ENCODE measurements around the gene SERPINI1. TPM values are rescaled to one million over a fixed set of nuclear protein-coding genes. Genes with fewer than 3 reads are reported as not detected.
A peak's percentile ranks its signal among the peaks of the same experiment; 100 is the strongest.
"Not testable (repeated sequence)": the region's sequence is repeated elsewhere in the genome, so short reads cannot be mapped to it uniquely, and the experiment has no call there.

SERPINI1 gene
- polyA plus RNA-seq, 6 donors from 2014 or later = 35.3 to 61.8 (median 47.0) TPM

DNA sequence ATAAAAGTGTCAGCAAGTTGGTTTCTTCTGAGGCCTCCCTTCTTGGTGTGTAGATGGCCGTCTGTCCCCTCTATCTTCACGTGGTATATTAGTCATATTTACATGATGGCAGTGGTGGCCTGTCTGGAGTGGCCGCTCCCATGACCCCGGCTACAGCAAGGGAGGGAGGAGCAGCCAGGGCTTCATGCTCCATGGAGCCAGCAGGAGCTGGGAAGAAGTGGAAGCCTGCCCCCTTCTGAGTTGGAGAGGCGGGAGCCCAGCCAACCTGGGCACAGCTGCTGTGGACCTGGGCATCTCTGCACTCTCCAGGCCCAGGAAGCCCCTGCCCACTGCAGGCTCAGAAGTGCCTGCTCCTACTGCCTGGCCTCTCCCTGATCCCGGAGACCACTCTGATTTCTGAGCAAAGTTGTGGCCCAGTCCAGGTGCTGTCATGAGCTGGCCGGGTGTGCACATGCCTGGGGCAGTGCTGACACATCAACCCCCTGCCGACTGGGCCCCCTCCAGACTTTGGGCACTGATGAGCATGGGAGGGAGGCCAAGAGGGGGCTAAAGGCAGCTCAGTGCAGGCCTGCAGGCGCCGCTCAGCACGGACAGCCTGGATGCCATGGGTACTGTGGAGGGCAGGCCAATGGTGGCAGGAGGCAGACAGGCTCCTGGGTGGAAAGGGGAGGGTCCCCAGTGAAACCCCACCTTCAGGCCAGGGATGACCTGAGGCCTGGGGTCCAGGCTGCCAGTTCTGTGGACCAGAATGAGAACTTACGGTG, 84.8 kb downstream of the SERPINI1 start:
- Mint-ChIP-seq H3K27ac (peak overlapping the region in 1 of 6 donors; percentile 61), H3K27me3 (no peaks in the 10 kb centered on the region), H3K4me3 (no peak overlapping the region), H3K36me3 (peaks cover 7 to 16% of the 10 kb centered on the region in 2 donors), H3K9me3 (no peaks in the 10 kb centered on the region), H3K4me1 (peaks cover 2 to 8% (median 5%) of the 10 kb centered on the region in 3 donors)
- no peak for ATAC-seq (ENCODE audit: low read depth in 2 of 2)
- DNase-seq = no peak

DNA sequence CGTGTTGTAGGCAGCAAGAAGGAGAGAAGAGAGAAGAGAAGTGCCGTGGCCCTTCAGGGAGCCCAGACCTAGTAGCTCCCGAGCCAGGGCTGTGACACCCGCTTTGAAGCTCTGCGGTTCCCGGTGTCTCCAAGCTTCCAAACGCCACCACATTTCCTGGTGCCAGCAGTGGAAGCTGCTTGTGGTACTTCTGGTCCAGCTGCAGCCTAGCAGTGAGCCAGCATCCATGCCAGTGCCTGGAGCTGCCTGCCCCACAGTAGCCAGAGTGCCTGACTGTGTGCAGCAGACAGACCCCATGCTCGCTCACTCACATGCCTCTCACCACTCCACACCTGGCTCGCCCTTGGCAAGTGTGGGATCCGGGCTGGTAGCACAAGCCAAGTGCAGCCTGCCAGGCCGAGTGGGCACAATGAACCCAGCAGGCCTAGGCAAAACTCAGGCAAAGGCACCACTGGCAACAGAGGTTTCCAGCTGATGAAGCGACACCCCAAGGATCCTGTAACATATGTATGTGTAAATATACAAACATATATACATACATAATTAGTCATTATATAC, 85.8 kb downstream of the SERPINI1 start:
- H3K4me1 Mint-ChIP-seq = peaks cover 2 to 8% (median 5%) of the 10 kb centered on the region in 3 donors
- H3K9me3 Mint-ChIP-seq = no peaks in the 10 kb centered on the region
- H3K36me3 Mint-ChIP-seq = peaks cover 7 to 15% of the 10 kb centered on the region in 2 donors
- H3K27ac Mint-ChIP-seq = peak overlapping the region in 1 of 6 donors; percentile 76
- no peak overlapping the region for H3K4me3 Mint-ChIP-seq
- DNase-seq (no peak), ATAC-seq (ENCODE audit: low read depth in 2 of 2) (no peak)
- no peaks in the 10 kb centered on the region for H3K27me3 Mint-ChIP-seq

DNA sequence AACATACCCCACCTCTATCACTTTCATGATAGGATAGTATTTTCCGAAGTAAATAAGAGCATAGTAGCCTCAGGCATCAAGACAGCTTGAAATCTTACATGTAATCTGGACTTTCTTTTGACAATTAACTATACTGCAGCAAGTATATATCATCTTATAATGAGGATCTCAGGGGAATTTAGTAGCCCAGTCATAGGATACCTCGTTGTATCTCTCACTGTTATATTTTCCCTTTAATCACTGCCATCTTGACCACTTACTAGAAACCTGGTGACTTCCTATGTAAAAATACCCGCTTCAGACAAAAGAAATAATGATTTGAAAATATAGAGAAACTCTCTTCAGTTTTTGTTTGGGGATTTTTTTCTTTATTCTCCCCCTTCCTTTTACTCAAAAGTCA, 88.2 kb downstream of the SERPINI1 start:
- ATAC-seq (ENCODE audit: low read depth in 2 of 2) = no peak

DNA sequence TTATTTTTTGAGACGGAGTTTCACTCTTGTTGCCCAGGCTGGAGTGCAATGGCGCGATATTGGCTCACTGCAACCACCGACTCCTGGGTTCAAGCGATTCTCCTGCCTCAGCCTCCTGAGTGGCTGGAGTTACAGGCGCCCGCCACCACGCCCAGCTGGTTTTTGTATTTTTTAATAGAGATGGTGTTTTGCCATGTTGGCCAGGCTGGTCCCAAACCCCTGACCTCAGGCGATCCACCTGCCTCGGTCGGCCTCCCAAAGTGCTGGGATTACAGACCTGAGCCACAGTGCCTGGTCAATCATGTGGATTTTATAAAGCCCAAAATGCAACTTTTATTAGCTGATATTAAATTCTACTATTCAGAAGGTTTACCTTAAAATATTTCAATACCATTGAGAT, 92.1 kb downstream of the SERPINI1 start:
- ATAC-seq (ENCODE audit: low read depth in 2 of 2); H3K27me3 Mint-ChIP-seq; H3K4me3 Mint-ChIP-seq; H3K27ac Mint-ChIP-seq; H3K9me3 Mint-ChIP-seq; H3K36me3 Mint-ChIP-seq; DNase-seq: not testable (repeated sequence)
- peaks cover 18 to 37% (median 35%) of the 10 kb centered on the region in 3 donors for H3K4me1 Mint-ChIP-seq

More for the DNA sequence above, 88.2 kb downstream of the SERPINI1 start:
- no peaks in the 10 kb centered on the region for H3K9me3 Mint-ChIP-seq
- H3K27me3 Mint-ChIP-seq = no peaks in the 10 kb centered on the region
- no peak for DNase-seq
- H3K27ac Mint-ChIP-seq = peak overlapping the region in 1 of 6 donors; percentile 47
- H3K36me3 Mint-ChIP-seq = peaks cover 6 to 7% of the 10 kb centered on the region in 2 donors
- H3K4me1 Mint-ChIP-seq = peaks cover 5 to 8% (median 7%) of the 10 kb centered on the region in 3 donors
- no peak overlapping the region for H3K4me3 Mint-ChIP-seq

DNA sequence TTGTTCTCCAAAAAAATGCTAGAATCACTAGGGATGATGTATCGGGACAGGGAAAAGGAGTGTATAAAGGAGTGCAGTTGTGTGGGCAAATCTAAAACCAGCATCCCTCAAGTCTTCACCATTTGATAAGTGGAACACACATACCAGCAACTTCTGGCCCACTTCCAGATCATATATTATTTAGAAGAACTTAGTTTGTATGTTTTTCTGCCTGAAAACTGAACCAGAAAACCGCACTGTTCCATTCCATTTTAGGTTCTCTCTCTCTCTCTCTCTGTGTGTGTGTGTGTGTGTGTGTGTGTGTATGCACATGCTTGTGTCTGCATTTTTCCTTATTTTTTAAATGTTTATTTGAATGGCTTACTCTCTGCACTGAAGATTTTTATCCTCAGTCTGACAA, 93.5 kb downstream of the SERPINI1 start:
- no peaks in the 10 kb centered on the region for H3K9me3 Mint-ChIP-seq
- no peaks in the 10 kb centered on the region for H3K27me3 Mint-ChIP-seq
- no peaks in the 10 kb centered on the region for H3K36me3 Mint-ChIP-seq
- ATAC-seq (ENCODE audit: low read depth in 2 of 2) = peak in 1 of 2 donors; percentile 24
- H3K4me3 Mint-ChIP-seq = peak overlapping the region; percentile 10 to 87 (median 59)
- peak overlapping the region; percentile 72 to 97 (median 96) for H3K27ac Mint-ChIP-seq
- peak; percentile 29 for DNase-seq
- peaks cover 18 to 37% (median 35%) of the 10 kb centered on the region in 3 donors for H3K4me1 Mint-ChIP-seq

DNA sequence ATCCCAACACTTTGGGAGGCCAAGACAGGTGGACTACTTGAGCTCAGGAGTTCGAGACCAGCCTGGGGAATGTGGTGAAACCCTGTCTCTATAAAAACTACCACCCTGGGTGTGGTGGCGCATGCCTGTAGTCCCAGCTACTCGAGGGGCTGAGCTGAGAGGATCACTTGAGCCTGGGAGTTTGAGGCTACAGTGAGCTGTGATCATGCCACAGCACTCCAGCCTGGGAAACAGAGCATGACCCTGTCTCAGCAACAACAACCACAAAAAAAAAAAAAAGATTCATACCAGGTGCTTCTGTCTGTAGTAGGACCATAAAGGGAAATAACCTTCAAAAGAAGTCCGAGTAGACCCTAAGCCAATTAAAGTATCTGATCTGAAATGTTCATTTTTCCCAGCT, 94.5 kb downstream of the SERPINI1 start:
- no peaks in the 10 kb centered on the region for H3K36me3 Mint-ChIP-seq
- peaks cover 14 to 36% (median 30%) of the 10 kb centered on the region in 3 donors for H3K4me1 Mint-ChIP-seq
- H3K27me3 Mint-ChIP-seq = no peaks in the 10 kb centered on the region
- peak overlapping the region; percentile 56 to 88 (median 81) for H3K4me3 Mint-ChIP-seq
- peak overlapping the region; percentile 72 to 97 (median 92) for H3K27ac Mint-ChIP-seq
- DNase-seq (peak; percentile 61), ATAC-seq (ENCODE audit: low read depth in 2 of 2) (peak; percentile 94 to 96)
- H3K9me3 Mint-ChIP-seq = no peaks in the 10 kb centered on the region

DNA sequence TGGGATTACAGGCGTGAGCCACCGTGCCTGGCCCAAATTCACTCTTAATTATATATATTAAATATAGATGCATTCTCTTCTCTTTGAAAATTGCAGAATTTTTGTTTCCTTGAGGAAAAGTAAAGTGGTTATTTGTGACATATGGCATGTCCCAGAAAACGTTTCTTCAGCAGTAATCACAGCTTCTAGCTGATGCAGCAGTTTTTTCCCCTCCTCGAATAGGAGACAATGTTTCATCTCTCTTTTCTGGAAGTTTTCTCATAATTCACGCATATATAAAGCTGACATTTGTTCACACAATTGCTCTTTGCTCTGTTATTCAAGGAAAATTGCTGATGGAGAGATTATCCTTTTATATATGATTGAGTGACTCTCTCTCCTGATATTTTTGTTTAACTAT, 99.8 kb downstream of the SERPINI1 start:
- Mint-ChIP-seq H3K9me3 (no peaks in the 10 kb centered on the region), H3K4me1 (peaks cover 5 to 27% (median 12%) of the 10 kb centered on the region in 3 donors), H3K36me3 (no peaks in the 10 kb centered on the region), H3K27ac (no peak overlapping the region), H3K27me3 (no peaks in the 10 kb centered on the region), H3K4me3 (no peak overlapping the region)
- no peak for DNase-seq
- ATAC-seq (ENCODE audit: low read depth in 2 of 2) = no peak

DNA sequence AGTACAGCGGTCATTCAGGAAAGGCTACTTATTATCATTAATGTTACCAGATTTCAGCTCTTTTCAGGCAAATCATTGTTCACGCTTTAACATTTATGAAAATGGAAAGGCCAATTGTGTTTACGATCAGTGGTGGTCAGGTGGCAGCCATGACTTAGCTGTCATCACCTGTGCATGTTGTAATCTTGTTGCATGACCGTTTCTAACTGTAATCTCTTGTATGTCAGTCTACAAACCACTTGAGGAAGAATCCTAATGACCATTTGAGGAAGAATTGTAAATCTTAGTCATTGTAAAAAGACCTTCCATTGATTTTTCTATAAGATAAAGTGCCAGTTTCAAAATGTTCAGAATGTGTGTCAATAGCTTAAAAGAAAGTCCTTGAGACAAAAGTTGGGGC, 100.4 kb downstream of the SERPINI1 start:
- H3K9me3 Mint-ChIP-seq = no peaks in the 10 kb centered on the region
- no peak overlapping the region for H3K4me3 Mint-ChIP-seq
- DNase-seq (no peak), ATAC-seq (ENCODE audit: low read depth in 2 of 2) (no peak)
- H3K27ac Mint-ChIP-seq = no peak overlapping the region
- H3K36me3 Mint-ChIP-seq = no peaks in the 10 kb centered on the region
- H3K27me3 Mint-ChIP-seq = no peaks in the 10 kb centered on the region
- H3K4me1 Mint-ChIP-seq = peaks cover 0 to 21% (median 6%) of the 10 kb centered on the region in 3 donors

DNA sequence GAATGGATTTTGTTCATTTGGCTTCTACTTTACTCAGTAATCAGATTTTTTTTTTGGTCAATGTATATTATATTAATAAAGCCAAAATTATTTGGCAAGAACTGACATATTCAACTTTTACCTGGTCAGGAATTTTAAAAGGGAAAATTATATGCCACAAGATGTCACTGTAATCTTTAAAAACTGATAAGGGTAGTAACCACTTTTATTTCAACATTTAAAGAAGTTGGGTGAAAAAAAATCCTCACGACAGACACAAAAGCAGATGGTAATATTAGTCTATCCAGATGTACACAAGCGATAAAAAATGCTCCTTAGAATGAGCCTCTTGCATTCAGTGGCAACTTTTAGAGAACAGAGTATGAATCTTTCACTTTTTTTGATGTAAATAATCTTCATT, 101.9 kb downstream of the SERPINI1 start:
- peaks cover 0 to 16% (median 6%) of the 10 kb centered on the region in 3 donors for H3K4me1 Mint-ChIP-seq
- no peaks in the 10 kb centered on the region for H3K9me3 Mint-ChIP-seq
- no peaks in the 10 kb centered on the region for H3K27me3 Mint-ChIP-seq
- H3K4me3 Mint-ChIP-seq = no peak overlapping the region
- H3K27ac Mint-ChIP-seq = peak overlapping the region in 2 of 6 donors; percentile 44 to 49
- H3K36me3 Mint-ChIP-seq = no peaks in the 10 kb centered on the region
- DNase-seq (no peak), ATAC-seq (ENCODE audit: low read depth in 2 of 2) (peak in 1 of 2 donors; percentile 28)

DNA sequence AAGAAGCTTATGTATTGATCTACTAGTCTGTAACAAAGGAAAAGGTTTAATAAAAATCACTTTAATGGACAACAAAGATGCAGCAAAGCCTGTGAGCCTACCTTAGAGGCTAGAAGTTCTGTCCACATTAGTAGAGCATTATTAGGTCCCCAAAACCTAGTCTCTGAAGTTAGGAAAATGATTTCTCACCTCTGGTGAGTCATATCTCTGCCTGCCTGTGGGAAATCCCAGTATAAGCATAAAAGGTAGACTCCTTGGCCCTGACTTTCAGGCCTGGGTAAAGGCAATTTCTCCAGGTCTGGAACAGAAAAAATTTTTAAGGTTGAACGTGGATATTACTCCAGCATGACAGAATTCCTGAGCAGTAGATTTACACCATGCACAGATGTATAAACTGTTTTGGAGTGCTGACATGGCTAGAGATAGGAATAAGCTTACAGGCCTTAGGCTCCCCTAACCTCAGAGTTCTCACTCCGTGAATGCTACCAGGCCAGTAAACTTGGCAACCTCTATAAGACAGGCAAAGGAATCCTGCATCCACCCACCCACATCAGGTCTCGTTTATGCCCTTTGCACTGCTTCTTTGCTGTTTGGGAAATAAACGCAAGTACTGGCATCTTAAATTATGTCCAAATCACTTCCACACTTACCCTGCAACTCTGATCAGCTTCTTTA, 104.1 kb downstream of the SERPINI1 start:
- ATAC-seq (ENCODE audit: low read depth in 2 of 2) (no peak), DNase-seq (no peak)
- no peaks in the 10 kb centered on the region for H3K27me3 Mint-ChIP-seq
- no peaks in the 10 kb centered on the region for H3K9me3 Mint-ChIP-seq
- H3K27ac Mint-ChIP-seq = peak overlapping the region in 1 of 6 donors; percentile 53
- no peak overlapping the region for H3K4me3 Mint-ChIP-seq
- peaks cover 15 to 36% (median 26%) of the 10 kb centered on the region in 3 donors for H3K4me1 Mint-ChIP-seq
- no peaks in the 10 kb centered on the region for H3K36me3 Mint-ChIP-seq

DNA sequence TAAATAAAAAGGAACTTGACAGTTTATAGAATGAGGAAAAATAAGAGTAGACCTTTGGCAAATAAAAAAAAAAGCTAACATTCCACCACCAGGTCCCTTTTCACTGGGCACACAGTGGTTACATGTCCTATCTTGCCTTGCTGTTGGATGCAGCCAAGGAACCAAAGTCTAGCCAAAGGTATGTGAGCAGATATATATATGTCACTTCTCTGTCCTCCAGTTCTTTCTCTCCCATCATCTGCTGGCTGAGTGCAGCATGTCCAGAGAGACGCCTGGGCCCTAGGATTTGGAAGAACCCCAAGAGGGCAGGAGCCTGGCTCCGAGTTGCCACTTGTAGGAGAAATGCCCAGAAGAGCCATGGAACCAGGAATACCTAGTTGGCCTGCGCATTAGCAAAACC, 104.7 kb downstream of the SERPINI1 start:
- H3K9me3 Mint-ChIP-seq = no peaks in the 10 kb centered on the region
- peaks cover 15 to 36% (median 26%) of the 10 kb centered on the region in 3 donors for H3K4me1 Mint-ChIP-seq
- no peak overlapping the region for H3K4me3 Mint-ChIP-seq
- ATAC-seq (ENCODE audit: low read depth in 2 of 2) (no peak), DNase-seq (no peak)
- no peak overlapping the region for H3K27ac Mint-ChIP-seq
- H3K36me3 Mint-ChIP-seq = no peaks in the 10 kb centered on the region
- H3K27me3 Mint-ChIP-seq = no peaks in the 10 kb centered on the region

DNA sequence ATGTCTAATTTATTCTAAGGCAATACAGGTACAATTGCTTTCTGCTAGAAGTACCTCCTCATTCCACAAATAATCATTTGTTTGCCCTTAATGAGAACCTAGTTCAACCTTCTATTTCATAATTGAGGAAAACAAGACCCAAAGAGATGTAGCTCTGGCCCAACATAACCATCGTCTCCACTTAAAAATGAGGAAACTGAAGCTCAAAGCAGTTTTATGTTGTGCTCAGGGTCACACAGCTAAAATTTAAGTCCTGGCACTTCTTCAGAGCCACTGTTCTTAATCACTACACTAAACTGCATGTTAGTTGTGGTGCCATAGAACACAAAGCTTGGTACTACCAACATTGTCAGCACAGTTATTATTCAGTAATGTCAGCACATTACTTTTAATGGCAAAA, 108.0 kb downstream of the SERPINI1 start:
- Mint-ChIP-seq H3K4me1 (peaks cover 15 to 33% (median 33%) of the 10 kb centered on the region in 3 donors), H3K4me3 (peak overlapping the region in 5 of 8 donors; percentile 38 to 69 (median 51)), H3K27me3 (no peaks in the 10 kb centered on the region), H3K9me3 (peaks cover 0 to 3% (median 0%) of the 10 kb centered on the region in 7 donors), H3K27ac (peak overlapping the region; percentile 84 to 93 (median 88)), H3K36me3 (no peaks in the 10 kb centered on the region)
- ATAC-seq (ENCODE audit: low read depth in 2 of 2) (peak; percentile 56 to 57), DNase-seq (no peak)

DNA sequence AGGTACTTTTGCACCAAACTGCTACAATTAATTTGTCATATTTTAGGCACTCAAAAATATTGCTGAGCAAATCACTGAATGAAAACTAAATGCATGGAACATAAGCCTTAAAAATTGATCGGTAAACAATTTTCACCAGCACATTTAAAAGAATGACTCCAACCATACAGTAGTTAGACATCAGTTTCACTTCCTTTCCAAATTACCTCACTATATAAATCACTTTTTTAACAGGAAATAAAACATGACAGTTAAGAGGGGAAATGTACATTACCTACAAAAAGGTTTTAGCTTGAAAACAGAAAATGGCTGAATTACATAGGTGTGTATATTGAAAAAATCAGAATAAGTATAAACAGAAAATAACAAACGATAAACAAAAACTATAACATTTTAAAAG, 108.4 kb downstream of the SERPINI1 start:
- peak; percentile 98 for ATAC-seq (ENCODE audit: low read depth in 2 of 2)
- Mint-ChIP-seq H3K4me1 (peaks cover 15 to 33% (median 33%) of the 10 kb centered on the region in 3 donors), H3K9me3 (peaks cover 0 to 5% (median 0%) of the 10 kb centered on the region in 7 donors), H3K36me3 (no peaks in the 10 kb centered on the region), H3K4me3 (peak overlapping the region in 5 of 8 donors; percentile 38 to 69 (median 51)), H3K27ac (peak overlapping the region; percentile 84 to 93 (median 88)), H3K27me3 (no peaks in the 10 kb centered on the region)
- peak; percentile 55 for DNase-seq
